Epithelial cell of proximal tubule (primary cell): ENCODE results near the gene WDFY2. TPM values are rescaled to one million over a fixed set of nuclear protein-coding genes. Genes with fewer than 3 reads are reported as not detected.

ENCODE experiments used
- DNase-seq: peaks from one replicate; pipeline ENCODE4 v3.0.0-alpha.2; 2011; ENCODE audit warnings: low read depth
- H3K4me3 ChIP-seq: 2 replicates; pipeline ENCODE4 v1.5.1; 2011; ENCODE audit warnings: low read depth, mild to moderate bottlenecking, low read length
- CTCF ChIP-seq: conservative IDR thresholded peaks from 2 replicates; pipeline ENCODE4 v1.5.1; 2012; ENCODE audit warnings: low read depth, mild to moderate bottlenecking, low read length
- total RNA-seq: library from RNA; depleted of rRNA; stranded (reverse); fragments of >200 nt; gene quantifications from 2 replicates; pipeline ENCODE4 v1.2.3, GENCODE V29; 2015

The WDFY2 gene
- total RNA-seq, 1 donor from 2014 or later: 5.1 TPM

GRCh38 chr13:51717786-51718398 is 133.6 kb downstream of the WDFY2 start:
- H3K4me3 ChIP-seq: no peak overlapping the region
- no peak for TF ChIP-seq CTCF
- no peak for DNase-seq

- H3K4me3 ChIP-seq: no peak overlapping the region
- no peak for TF ChIP-seq CTCF
- DNase-seq: no peak
Measured at GRCh38 chr13:51719394-51719793, 135.1 kb downstream of the WDFY2 start.

GRCh38 chr13:51721496-51721895 is 137.2 kb downstream of the WDFY2 start:
- no peak overlapping the region for H3K4me3 ChIP-seq
- no peak for DNase-seq
- TF ChIP-seq CTCF: no peak

GRCh38 chr13:51723529-51723928 is 139.3 kb downstream of the WDFY2 start:
- no peak for TF ChIP-seq CTCF
- no peak overlapping the region for H3K4me3 ChIP-seq
- no peak for DNase-seq

- no peak for DNase-seq
- H3K4me3 ChIP-seq: no peak overlapping the region
- no peak for TF ChIP-seq CTCF
Measured at GRCh38 chr13:51724721-51725120, 140.5 kb downstream of the WDFY2 start.

DNA sequence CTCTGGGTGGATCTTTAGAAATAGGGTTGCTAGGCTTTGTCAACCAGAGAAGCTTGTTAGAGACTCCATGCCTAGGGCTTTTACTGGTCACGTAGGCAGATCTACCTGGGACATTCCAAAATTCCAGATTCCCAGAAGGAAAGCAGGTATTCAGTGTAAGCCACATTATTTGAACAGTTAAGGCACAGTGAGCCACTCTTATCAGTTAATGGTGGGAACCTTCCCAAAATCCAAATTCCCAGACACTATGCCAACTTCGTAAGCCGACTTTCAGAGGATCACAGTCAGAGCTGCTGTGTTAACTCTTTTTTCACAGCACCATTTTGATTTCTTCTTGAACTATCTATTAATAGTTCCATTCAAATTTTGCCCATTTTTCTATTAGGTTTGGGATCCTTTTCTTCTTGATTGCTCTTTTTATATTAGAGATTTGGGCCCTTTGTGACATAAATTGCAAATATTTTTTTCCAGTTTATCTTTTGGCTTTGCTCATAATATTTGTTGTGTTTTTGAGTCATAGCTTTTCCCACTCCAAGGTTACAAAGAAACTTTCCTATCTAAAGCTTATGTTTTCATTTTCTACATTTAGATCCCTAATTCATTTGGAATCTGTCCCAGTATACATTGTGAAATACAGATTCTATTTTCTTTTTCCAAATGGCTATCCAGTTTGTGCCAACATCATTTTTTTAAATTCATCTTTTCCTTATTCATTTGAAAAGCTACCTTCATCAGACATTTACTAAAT is 142.4 kb downstream of the WDFY2 start:
- no peak for DNase-seq
- H3K4me3 ChIP-seq: no peak overlapping the region
- TF ChIP-seq CTCF: no peak
